Retina (tissue), 1 donor: ENCODE data around the gene BCL7A.

Source experiments
- DNase-seq: peaks from one replicate; pipeline ENCODE4 v3.0.0-alpha.2; 2016

BCL7A gene

GRCh38 chr12:122079532-122080081 lies 57.9 kb downstream of the BCL7A start:
- DNase-seq: no peak

DNA sequence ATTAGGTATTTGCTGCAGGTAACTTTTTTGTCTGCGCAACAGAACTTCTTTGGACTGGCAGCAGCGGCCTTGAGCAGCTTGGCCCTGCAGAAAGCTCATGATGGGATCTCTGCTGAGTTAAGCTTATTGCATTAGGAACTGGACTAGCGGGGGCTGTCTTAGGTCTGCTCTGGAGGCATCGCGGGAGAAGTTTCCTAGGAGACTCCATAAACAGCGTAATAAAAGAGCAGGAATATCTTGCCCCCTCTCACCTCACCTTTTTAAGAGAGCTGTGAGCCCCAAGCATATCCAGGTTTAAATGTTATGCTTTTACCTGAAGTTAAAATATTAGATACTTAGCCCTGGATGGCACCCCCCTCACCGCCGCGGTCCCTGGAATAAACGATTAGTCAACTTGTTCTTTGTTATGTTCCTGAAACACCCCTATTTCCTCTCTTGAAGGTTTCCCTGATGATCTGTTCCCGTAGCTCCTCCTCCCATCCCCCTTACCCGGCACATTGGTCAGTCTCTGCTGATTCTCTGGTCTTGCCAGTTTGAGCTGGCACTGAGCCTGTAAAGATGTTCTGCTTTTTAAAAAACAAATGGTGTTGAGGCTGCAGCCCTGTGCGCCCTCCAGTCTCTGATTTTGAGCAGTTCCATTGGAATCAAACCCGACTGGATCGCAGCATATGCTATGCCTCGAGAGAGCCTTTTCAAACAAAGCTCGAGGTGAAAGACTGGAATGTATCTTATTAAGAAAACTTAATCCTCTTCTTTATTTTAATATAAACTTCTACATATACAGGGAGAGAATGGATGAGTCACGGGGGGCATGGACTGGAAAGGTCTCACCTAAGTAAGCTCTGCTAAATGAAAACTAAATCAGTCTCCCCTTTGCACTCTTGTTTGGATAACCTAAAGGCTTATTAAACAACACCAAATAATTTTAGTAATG lies 58.7 kb downstream of the BCL7A start:
- no peak for DNase-seq

GRCh38 chr12:122081083-122081696 lies 59.5 kb downstream of the BCL7A start:
- DNase-seq: no peak

DNA sequence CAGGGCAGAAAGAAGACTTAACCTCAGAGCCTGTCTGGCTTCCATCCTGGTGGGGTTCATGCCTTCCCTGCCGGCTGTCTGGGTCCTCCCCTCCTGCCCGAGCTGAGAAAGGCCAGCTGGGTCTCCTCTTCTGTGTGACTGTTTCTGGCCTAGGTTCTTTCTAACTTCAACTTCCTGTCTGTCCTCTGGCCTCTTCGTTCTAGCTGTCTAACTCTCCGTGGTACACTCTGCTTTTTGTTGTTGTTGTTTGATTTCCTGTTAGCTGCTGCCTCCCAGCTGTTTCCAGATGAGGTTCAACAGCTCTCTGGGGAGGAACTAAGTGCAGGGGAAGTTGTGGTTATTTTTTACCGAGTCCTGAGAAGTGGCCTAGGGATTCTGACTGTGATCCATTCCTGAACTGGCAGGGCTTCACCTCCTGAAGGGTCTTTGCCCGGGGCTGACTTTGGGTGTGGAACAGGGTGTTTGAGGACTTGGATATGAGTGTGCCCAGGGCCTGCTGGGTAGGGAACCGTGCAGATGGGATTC lies 60.1 kb downstream of the BCL7A start:
- DNase-seq: no peak

- DNase-seq: no peak
These were observed 61.1 kb downstream of the BCL7A start for GRCh38 chr12:122082621-122083356.

- no peak for DNase-seq
These were observed 63.2 kb downstream of the BCL7A start for GRCh38 chr12:122084857-122085405.

DNA sequence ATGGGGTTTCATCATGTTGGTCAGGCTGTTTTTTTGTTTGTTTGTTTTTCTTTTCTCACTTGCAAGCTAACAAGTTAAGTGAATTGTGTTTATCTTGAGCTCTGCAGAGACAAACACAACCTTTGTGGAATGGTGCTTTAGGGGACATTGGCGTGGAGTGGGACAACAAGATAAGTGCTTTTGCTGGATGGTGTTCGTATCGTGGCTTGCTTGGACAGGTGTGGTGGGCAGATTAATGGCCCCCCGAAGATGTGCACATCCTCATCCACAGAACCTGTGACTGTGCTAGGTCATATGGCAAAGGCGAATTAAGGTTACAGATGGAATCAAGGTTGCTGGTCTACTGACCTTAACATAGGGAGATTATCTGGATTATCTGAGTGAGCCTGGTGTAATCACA lies 63.9 kb downstream of the BCL7A start:
- DNase-seq: no peak

DNA sequence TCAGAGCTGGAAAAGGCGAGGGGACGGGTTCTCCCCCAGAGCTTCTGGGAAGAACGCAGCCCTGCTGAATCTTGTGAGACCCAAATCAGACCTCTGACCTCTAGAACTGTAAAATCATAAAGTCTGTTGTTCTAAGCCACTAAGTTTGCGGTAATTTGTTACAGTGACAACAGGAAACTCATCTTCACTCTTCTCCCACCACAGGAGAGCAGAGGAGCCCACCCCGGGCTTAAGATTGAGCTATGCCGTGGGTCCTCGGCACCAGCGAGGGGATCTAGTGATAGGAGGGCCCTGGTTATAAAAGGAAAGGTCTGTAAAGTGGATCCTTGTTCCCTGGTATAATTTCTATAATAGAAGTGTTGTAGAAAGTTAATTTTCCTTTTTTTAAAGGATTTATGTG lies 64.4 kb downstream of the BCL7A start:
- no peak for DNase-seq

GRCh38 chr12:122086641-122087285 lies 65.1 kb downstream of the BCL7A start:
- no peak for DNase-seq

- DNase-seq: peak; percentile 75
These were observed 65.9 kb downstream of the BCL7A start for GRCh38 chr12:122087431-122088178.

- DNase-seq: peak; percentile 40
These were observed 66.6 kb downstream of the BCL7A start for GRCh38 chr12:122088179-122088810.

DNA sequence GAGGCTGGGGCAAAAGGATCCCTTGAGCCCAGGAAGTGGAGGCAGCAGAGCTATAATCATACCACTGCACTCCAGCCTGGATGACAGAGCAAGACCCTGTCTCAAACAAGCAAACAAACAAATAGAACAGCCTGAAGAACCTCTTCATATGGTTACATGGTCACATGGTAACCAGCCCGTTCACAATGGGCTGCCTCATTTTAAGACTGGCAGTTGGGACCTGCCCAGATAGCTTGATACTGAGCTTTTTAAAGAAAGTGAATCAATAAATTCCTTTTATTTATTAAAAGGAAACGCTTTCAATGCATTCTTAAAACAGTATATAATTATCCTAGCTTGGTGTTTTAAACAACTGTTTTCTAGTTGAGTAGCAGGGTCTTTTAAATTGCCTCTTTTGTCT lies 67.4 kb downstream of the BCL7A start:
- no peak for DNase-seq

DNA sequence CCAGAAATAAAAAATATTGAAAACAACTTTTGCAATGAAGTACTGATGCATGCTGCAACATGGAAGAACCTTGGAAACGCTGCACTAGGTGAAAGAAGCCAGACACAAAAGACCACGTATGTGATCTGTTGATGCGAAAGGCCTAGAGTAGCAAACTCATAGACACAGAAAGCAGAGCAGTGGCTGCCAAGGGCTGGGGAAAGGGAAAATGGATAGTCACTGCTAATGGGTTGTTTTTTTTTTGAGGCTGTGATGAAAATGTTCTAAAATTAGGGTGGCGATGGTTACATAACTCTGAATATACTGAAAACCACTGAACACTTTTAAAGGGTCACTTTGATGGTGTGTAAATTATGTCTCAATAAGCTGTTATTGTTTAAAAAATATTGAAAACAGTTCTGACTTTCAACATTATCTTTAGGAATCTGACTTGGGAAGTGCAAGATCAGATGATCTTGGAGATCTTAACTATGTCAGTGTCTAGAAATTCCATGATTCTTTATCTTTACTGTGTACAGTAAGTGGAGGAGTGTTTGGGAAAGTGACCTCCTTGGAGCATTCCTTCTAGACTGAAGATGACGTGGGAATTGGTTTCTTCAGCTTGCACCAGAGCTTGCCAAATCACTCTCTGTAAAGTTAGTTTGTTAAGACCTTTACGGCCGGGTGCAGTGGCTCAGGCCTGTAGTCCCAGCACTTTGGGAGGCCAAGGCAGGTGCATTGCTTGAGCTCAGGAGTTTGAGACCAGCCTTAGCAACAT lies 69.3 kb downstream of the BCL7A start:
- no peak for DNase-seq

DNA sequence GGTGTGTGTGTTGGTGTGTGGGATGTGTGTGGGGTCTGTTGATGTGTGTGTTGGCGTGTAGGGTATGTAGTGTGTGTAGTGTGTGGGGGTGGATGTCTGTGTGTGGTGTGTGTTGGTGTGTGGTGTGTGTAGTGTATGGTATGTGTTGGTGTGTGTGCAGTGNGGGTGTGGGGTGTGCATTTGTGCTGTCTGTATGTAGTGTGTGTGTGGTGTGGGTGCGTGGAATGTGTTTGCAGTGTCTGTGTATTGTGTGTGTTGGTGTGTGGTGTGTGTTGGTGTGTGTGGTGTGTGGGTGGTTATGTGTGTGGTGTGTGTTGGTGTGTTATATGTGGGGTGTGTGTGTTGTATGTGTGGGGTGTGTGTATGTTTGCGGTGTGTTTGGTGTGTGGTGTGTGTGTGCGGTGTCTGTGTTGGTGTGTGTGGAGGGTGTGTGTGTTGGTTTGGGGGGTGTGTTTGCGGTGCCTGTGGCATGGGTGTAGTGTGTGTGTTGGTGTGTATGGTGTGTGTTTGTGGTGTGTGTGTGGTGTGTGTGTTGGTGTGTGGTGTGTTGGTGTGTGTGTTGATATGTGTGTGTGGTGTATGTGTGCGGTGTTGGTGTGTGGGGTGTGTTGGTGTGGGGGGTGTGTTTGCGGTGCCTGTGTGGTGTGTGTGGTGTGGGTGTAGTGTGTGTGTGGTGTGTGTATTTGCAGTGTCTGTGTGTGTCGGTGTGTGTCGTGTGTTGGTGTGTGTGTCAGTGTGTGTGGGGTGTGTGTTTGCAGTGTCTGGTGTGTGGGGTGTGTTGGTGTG lies 71.6 kb downstream of the BCL7A start:
- DNase-seq: no peak

DNA sequence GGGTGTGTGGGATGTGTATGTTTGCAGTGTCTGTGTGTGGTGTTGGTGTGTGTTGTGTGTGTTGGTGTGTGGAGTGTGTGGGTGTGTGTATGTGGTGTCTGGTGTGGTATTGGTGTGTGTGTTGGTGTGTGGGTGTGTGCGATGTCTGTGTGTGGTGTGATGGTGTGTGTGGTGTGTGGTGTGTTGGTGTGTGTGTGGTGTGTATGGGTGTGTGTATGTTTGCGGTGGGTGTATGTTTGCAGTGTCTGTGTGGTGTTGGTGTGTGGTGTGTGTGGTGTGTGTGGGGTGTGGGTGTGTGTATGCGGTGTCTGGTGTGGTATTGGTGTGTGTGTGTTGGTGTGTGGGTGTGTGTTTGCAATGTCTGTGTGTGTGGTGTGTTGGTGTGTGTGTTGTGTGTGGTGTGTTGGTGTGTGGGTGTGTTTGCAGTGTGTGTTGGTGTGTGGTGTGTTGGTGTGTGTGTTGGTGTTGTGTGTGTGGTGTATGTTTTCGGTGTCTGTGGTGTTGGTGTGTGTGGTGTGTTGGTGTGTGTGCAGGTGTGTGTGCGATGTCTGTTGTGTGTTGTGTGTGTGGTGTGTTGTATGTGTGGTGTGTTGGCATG lies 72.6 kb downstream of the BCL7A start:
- no peak for DNase-seq

GRCh38 chr12:122094735-122095631 lies 73.3 kb downstream of the BCL7A start:
- DNase-seq: no peak

DNA sequence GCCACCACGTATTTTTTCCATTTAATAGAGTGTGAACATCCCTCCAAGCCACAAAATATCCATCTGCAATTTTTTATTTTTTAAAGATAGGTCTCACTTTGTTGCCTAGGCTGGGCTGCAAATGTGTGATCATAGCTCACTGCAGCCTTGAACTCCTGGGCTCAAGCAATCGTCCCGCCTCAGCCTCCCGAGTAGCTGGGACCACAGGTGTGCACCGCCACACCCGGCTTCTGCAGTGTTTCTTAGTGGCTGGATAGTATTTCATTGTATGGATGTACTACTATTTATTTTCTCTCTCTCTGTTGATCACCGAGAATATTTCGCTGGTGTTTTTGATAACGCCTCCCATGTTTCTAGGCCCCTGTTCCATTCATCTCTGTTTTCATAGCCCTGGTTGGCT lies 74.3 kb downstream of the BCL7A start:
- no peak for DNase-seq
